SU-DHL-6 (cell line): Measurements from ENCODE around the gene CST6.

Experiments
- CTCF ChIP-seq: fragments of 200-600 bp; sonication (generic); IDR thresholded peaks from one replicate; pipeline ENCODE4 v1.5.1; 2017; ENCODE audit warnings: antibody characterized with exemption, mild to moderate bottlenecking, low read length, moderate library complexity; ENCODE audit not compliant: insufficient read depth, poor library complexity, severe bottlenecking
- EZH2phosphoT487 ChIP-seq: fragments of 200-600 bp; sonication (generic), shearing (Covaris generic); conservative IDR thresholded peaks from 2 replicates; pipeline ENCODE4 v1.6.1; 2018; ENCODE audit warnings: mild to moderate bottlenecking, antibody characterized with exemption, low read length, moderate library complexity, mixed read lengths

DNA sequence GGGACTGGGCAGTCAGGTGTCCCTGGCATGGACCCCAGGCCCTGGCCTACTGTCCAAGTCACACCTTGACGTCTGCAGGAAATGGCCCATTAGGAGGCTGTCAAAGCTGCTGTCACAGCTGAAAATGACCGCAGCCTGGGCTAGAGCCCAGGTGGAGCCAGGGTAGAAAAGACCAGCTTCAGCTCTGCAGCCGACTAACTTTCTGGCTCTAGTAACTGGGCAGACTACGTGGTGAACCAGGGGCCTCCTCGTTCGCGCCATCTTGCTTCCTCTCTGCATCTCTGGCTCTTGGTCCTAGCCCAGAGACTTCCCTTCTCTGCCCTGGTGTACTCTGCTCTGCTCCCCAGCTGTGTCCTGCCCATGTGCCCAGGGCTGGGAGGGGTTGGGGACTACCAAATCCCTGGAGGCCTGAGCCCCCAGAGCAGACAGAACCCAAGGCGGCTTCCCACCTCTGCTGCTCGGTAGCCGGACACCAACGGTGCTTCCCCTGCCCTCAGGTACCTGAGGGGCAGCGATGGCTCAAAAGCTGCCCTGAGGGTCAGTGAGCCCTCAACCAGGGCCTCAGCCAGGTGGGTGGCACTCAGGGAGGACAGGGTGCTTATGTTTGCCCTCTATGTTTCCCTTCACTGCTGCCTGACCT lies 30.6 kb upstream of the CST6 start:
- no peak for TF ChIP-seq CTCF
- no peak for TF ChIP-seq EZH2phosphoT487
